ENCODE measurements around the gene ASIC2.

Gene ASIC2

DNA sequence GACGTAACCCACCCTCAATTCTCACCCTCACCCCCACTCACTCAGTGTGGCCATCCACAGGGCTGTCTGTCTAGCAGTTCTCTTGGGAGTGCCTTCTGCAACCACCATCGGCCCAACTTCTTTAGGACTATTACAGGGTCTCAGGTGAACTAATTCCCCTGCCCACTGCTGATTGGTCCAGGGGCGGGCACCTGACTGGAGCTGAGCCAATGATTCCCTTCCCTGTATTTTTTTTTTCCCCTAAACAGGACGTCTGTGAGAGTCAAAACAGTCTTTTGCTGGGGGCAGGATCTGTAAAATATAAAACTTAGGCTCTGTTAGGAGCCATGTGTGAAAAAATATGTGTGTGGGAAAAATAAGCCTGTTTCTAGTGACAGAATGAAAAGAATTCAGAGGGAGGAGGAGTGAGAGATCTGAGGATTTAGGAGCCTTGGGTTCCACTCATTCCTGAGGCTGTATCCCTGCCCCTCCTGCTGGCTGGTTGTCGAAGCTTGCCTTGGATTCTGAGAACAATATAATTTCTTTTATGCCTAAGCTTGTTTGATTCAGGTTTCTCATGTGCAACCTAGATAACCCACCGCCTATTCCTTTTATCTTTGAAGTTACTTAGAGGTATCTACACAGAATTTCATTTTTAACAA lies 186.4 kb downstream of the ASIC2 start:
- Histone ChIP-seq H3K27me3 (replicated peaks; ENCODE audit: control insufficient read depth, insufficient read depth, low read length) (peaks cover 10% of the 10 kb centered on the region), H3K9me3 (ENCODE audit: control insufficient read depth, low read length) (peaks cover 3% of the 10 kb centered on the region), H3K4me3 (ENCODE audit: low read length) (no peak overlapping the region), H3K9ac (ENCODE audit: low read length) (no peak overlapping the region), H3K36me3 (ENCODE audit: control insufficient read depth, insufficient read depth, low read length, severe bottlenecking) (no peaks in the 10 kb centered on the region), H3K4me1 (ENCODE audit: control insufficient read depth, insufficient read depth, low read length) (no peaks in the 10 kb centered on the region)
- DNase-seq (ENCODE audit: low read depth) = no peak

- Histone ChIP-seq H3K36me3 (ENCODE audit: control insufficient read depth, insufficient read depth, low read length, severe bottlenecking) (no peaks in the 10 kb centered on the region), H3K9ac (ENCODE audit: low read length) (no peak overlapping the region), H3K27me3 (replicated peaks; ENCODE audit: control insufficient read depth, insufficient read depth, low read length) (peaks cover 10% of the 10 kb centered on the region), H3K4me1 (ENCODE audit: control insufficient read depth, insufficient read depth, low read length) (no peaks in the 10 kb centered on the region), H3K9me3 (ENCODE audit: control insufficient read depth, low read length) (peaks cover 3% of the 10 kb centered on the region), H3K4me3 (ENCODE audit: low read length) (no peak overlapping the region)
- DNase-seq (ENCODE audit: low read depth) = no peak
Observed at GRCh38 chr17:33105911-33106310, 187.2 kb downstream of the ASIC2 start.

DNA sequence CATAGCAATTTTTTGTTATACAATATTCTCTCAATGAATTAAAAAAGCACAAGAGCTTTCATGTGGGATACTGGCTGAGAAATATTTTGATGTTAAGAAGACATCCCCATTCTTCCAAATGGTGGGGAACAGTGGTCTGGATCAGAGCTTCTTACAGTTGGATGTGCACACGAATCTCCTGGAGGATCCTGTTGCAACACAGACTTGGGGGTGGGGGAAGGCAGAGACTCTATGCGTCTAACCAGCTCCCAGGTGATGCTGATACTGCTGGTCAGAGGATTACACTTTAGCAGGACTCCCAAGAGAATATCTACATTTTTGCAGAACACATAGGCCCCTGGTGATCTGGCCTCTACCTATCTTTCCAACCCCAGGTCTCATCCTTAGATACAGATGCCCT lies 193.2 kb downstream of the ASIC2 start:
- no peak for DNase-seq (ENCODE audit: low read depth)
- Histone ChIP-seq H3K36me3 (ENCODE audit: control insufficient read depth, insufficient read depth, low read length, severe bottlenecking) (no peaks in the 10 kb centered on the region), H3K9me3 (ENCODE audit: control insufficient read depth, low read length) (peaks cover 3% of the 10 kb centered on the region), H3K9ac (ENCODE audit: low read length) (no peak overlapping the region), H3K4me3 (ENCODE audit: low read length) (no peak overlapping the region), H3K27me3 (replicated peaks; ENCODE audit: control insufficient read depth, insufficient read depth, low read length) (peaks cover 35% of the 10 kb centered on the region), H3K4me1 (ENCODE audit: control insufficient read depth, insufficient read depth, low read length) (no peaks in the 10 kb centered on the region)

- H3K4me3 ChIP-seq (ENCODE audit: low read length) = no peak overlapping the region
- H3K27me3 ChIP-seq (replicated peaks; ENCODE audit: control insufficient read depth, insufficient read depth, low read length) = peaks cover 35% of the 10 kb centered on the region
- H3K36me3 ChIP-seq (ENCODE audit: control insufficient read depth, insufficient read depth, low read length, severe bottlenecking) = no peaks in the 10 kb centered on the region
- H3K9ac ChIP-seq (ENCODE audit: low read length) = no peak overlapping the region
- H3K9me3 ChIP-seq (ENCODE audit: control insufficient read depth, low read length) = no peaks in the 10 kb centered on the region
- DNase-seq (ENCODE audit: low read depth) = no peak
- no peaks in the 10 kb centered on the region for H3K4me1 ChIP-seq (ENCODE audit: control insufficient read depth, insufficient read depth, low read length)
Observed at GRCh38 chr17:33099252-33099651, 193.8 kb downstream of the ASIC2 start.

GRCh38 chr17:33097411-33097810 lies 195.7 kb downstream of the ASIC2 start:
- H3K36me3 ChIP-seq (ENCODE audit: control insufficient read depth, insufficient read depth, low read length, severe bottlenecking) = no peaks in the 10 kb centered on the region
- no peak overlapping the region for H3K9ac ChIP-seq (ENCODE audit: low read length)
- peaks cover 44% of the 10 kb centered on the region for H3K27me3 ChIP-seq (replicated peaks; ENCODE audit: control insufficient read depth, insufficient read depth, low read length)
- H3K4me1 ChIP-seq (ENCODE audit: control insufficient read depth, insufficient read depth, low read length) = no peaks in the 10 kb centered on the region
- H3K9me3 ChIP-seq (ENCODE audit: control insufficient read depth, low read length) = no peaks in the 10 kb centered on the region
- H3K4me3 ChIP-seq (ENCODE audit: low read length) = no peak overlapping the region
- DNase-seq (ENCODE audit: low read depth) = no peak

DNA sequence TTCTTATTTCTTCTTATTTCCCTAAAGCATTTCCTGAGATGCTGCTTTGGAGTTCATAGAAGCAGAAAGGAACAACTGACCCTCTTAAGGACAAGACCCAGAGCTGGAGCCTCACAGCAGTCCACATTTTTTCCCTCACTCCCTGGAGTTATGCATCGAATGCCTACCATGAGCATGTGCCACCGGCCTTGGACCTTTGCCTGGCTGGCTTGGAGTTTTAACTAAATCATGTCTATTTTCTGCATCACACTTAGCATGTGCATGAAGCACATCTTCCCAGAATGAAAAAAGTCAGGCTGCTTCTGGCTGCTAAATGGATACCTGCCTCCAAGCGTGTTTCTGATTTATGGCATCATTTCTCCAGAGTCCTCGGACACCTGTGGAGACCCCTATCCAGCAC lies 196.9 kb downstream of the ASIC2 start:
- Histone ChIP-seq H3K4me1 (ENCODE audit: control insufficient read depth, insufficient read depth, low read length) (no peaks in the 10 kb centered on the region), H3K9ac (ENCODE audit: low read length) (no peak overlapping the region), H3K4me3 (ENCODE audit: low read length) (no peak overlapping the region), H3K36me3 (ENCODE audit: control insufficient read depth, insufficient read depth, low read length, severe bottlenecking) (no peaks in the 10 kb centered on the region), H3K9me3 (ENCODE audit: control insufficient read depth, low read length) (no peaks in the 10 kb centered on the region), H3K27me3 (replicated peaks; ENCODE audit: control insufficient read depth, insufficient read depth, low read length) (peaks cover 48% of the 10 kb centered on the region)
- no peak for DNase-seq (ENCODE audit: low read depth)

DNA sequence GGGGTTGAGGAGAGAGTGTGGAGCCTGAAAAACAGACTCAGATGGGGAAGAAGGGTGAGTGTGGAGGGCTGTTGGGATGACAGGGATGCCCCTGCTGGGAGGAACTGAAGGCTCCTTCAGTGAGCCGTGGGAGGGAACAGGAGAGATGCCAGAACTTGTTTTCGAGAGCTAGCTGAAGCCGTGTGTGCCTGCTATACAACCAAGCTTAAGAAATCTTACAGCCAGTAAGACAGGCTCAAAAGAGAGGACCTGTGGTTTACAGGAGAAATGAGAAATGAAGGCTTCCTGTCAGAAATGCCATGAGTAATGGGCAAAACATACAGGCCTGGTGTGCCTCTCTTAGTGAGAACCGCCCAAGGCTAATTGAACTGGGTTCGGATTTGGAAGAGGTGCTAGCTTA lies 201.8 kb downstream of the ASIC2 start:
- Histone ChIP-seq H3K36me3 (ENCODE audit: control insufficient read depth, insufficient read depth, low read length, severe bottlenecking) (no peaks in the 10 kb centered on the region), H3K4me3 (ENCODE audit: low read length) (no peak overlapping the region), H3K4me1 (ENCODE audit: control insufficient read depth, insufficient read depth, low read length) (no peaks in the 10 kb centered on the region), H3K27me3 (replicated peaks; ENCODE audit: control insufficient read depth, insufficient read depth, low read length) (peaks cover 53% of the 10 kb centered on the region), H3K9me3 (ENCODE audit: control insufficient read depth, low read length) (no peaks in the 10 kb centered on the region), H3K9ac (ENCODE audit: low read length) (no peak overlapping the region)
- no peak for DNase-seq (ENCODE audit: low read depth)

GRCh38 chr17:33090806-33091205 lies 202.3 kb downstream of the ASIC2 start:
- DNase-seq (ENCODE audit: low read depth) = no peak
- Histone ChIP-seq H3K9ac (ENCODE audit: low read length) (no peak overlapping the region), H3K36me3 (ENCODE audit: control insufficient read depth, insufficient read depth, low read length, severe bottlenecking) (no peaks in the 10 kb centered on the region), H3K4me3 (ENCODE audit: low read length) (no peak overlapping the region), H3K27me3 (replicated peaks; ENCODE audit: control insufficient read depth, insufficient read depth, low read length) (peaks cover 52% of the 10 kb centered on the region), H3K4me1 (ENCODE audit: control insufficient read depth, insufficient read depth, low read length) (no peaks in the 10 kb centered on the region), H3K9me3 (ENCODE audit: control insufficient read depth, low read length) (no peaks in the 10 kb centered on the region)

- no peak overlapping the region for H3K4me3 ChIP-seq (ENCODE audit: low read length)
- H3K27me3 ChIP-seq (replicated peaks; ENCODE audit: control insufficient read depth, insufficient read depth, low read length) = peaks cover 50% of the 10 kb centered on the region
- DNase-seq (ENCODE audit: low read depth) = no peak
- H3K36me3 ChIP-seq (ENCODE audit: control insufficient read depth, insufficient read depth, low read length, severe bottlenecking) = no peaks in the 10 kb centered on the region
- no peaks in the 10 kb centered on the region for H3K4me1 ChIP-seq (ENCODE audit: control insufficient read depth, insufficient read depth, low read length)
- no peak overlapping the region for H3K9ac ChIP-seq (ENCODE audit: low read length)
- H3K9me3 ChIP-seq (ENCODE audit: control insufficient read depth, low read length) = no peaks in the 10 kb centered on the region
Observed at GRCh38 chr17:33086878-33087277, 206.2 kb downstream of the ASIC2 start.

DNA sequence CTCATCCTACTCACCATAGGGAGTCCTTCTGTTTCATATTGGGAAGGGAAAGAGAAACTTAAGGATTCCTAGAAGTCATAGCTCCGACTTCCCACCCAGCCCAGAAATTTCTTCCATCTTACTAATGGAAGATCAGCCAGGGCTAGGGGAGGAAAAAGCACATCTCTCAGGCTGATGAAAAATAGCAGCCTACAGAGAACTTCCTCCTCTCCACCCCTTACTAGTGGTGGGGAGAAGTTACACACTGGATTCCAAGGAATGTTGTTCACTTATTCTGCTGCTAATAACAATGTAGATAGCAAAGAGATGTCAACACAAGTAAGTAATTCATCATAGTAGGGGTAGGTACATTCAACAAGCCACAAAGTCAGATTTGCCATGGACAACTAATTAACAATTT lies 207.1 kb downstream of the ASIC2 start:
- Histone ChIP-seq H3K4me1 (ENCODE audit: control insufficient read depth, insufficient read depth, low read length) (no peaks in the 10 kb centered on the region), H3K27me3 (replicated peaks; ENCODE audit: control insufficient read depth, insufficient read depth, low read length) (peaks cover 52% of the 10 kb centered on the region), H3K9me3 (ENCODE audit: control insufficient read depth, low read length) (no peaks in the 10 kb centered on the region), H3K4me3 (ENCODE audit: low read length) (no peak overlapping the region), H3K9ac (ENCODE audit: low read length) (no peak overlapping the region), H3K36me3 (ENCODE audit: control insufficient read depth, insufficient read depth, low read length, severe bottlenecking) (no peaks in the 10 kb centered on the region)
- DNase-seq (ENCODE audit: low read depth) = no peak

GRCh38 chr17:33085256-33085655 lies 207.8 kb downstream of the ASIC2 start:
- peaks cover 54% of the 10 kb centered on the region for H3K27me3 ChIP-seq (replicated peaks; ENCODE audit: control insufficient read depth, insufficient read depth, low read length)
- H3K4me3 ChIP-seq (ENCODE audit: low read length) = no peak overlapping the region
- H3K4me1 ChIP-seq (ENCODE audit: control insufficient read depth, insufficient read depth, low read length) = no peaks in the 10 kb centered on the region
- no peak overlapping the region for H3K9ac ChIP-seq (ENCODE audit: low read length)
- H3K9me3 ChIP-seq (ENCODE audit: control insufficient read depth, low read length) = no peaks in the 10 kb centered on the region
- H3K36me3 ChIP-seq (ENCODE audit: control insufficient read depth, insufficient read depth, low read length, severe bottlenecking) = no peaks in the 10 kb centered on the region
- no peak for DNase-seq (ENCODE audit: low read depth)

GRCh38 chr17:33084755-33085154 lies 208.3 kb downstream of the ASIC2 start:
- H3K9ac ChIP-seq (ENCODE audit: low read length) = no peak overlapping the region
- no peak overlapping the region for H3K4me3 ChIP-seq (ENCODE audit: low read length)
- no peaks in the 10 kb centered on the region for H3K4me1 ChIP-seq (ENCODE audit: control insufficient read depth, insufficient read depth, low read length)
- H3K9me3 ChIP-seq (ENCODE audit: control insufficient read depth, low read length) = no peaks in the 10 kb centered on the region
- DNase-seq (ENCODE audit: low read depth) = no peak
- H3K27me3 ChIP-seq (replicated peaks; ENCODE audit: control insufficient read depth, insufficient read depth, low read length) = peaks cover 54% of the 10 kb centered on the region
- no peaks in the 10 kb centered on the region for H3K36me3 ChIP-seq (ENCODE audit: control insufficient read depth, insufficient read depth, low read length, severe bottlenecking)

Data from adipocyte (in vitro differentiated cells).